ENCODE measurements around the gene NUDT1.

GRCh38 chr7:2270495-2270894 lies 28.5 kb downstream of the NUDT1 start:
- TF ChIP-seq CTCF (conservative IDR thresholded peaks at IDR 0.05 in 1 of 2, IDR thresholded peaks at IDR 0.05 in 1 of 2; ENCODE audit: extremely low read depth in 1 of 2, insufficient read depth in 1 of 2, low read depth in 1 of 2, low read length in 2 of 2) (no peak), EZH2 (IDR thresholded peaks at IDR 0.05; ENCODE audit: borderline replicate concordance, low read length) (no peak)

All from mammary epithelial cell (primary cell).